HG02938 (cell line): ENCODE results near the gene WASF1.
"Not testable (repeated sequence)": the region's sequence is repeated elsewhere in the genome, so short reads cannot be mapped to it uniquely, and the experiment has no call there.

Experiments
- ATAC-seq: cut with Tn5 transposase; IDR thresholded peaks from one replicate; pipeline ENCODE4 v1.9.1; 2021; ENCODE audit warnings: mild to moderate bottlenecking, moderate library complexity; ENCODE audit not compliant: unreplicated experiment

Gene WASF1

GRCh38 chr6:110095101-110095500 lies 84.4 kb downstream of the WASF1 start:
- no peak for ATAC-seq

GRCh38 chr6:110093981-110094380 lies 85.5 kb downstream of the WASF1 start:
- ATAC-seq, result no peak

GRCh38 chr6:110090876-110091275 lies 88.6 kb downstream of the WASF1 start:
- no peak for ATAC-seq

GRCh38 chr6:110089323-110089722 lies 90.1 kb downstream of the WASF1 start:
- no peak for ATAC-seq

- no peak for ATAC-seq
Observed at GRCh38 chr6:110085285-110085684, 94.2 kb downstream of the WASF1 start.

GRCh38 chr6:110083875-110084585 lies 95.4 kb downstream of the WASF1 start:
- ATAC-seq, result no peak

- no peak for ATAC-seq
Observed at GRCh38 chr6:110075406-110075805, 104.1 kb downstream of the WASF1 start.

GRCh38 chr6:110073474-110073873 lies 106.0 kb downstream of the WASF1 start:
- ATAC-seq, result not testable (repeated sequence)

GRCh38 chr6:110068592-110068967 lies 110.9 kb downstream of the WASF1 start:
- ATAC-seq, result no peak

GRCh38 chr6:110067837-110068591 lies 111.5 kb downstream of the WASF1 start:
- no peak for ATAC-seq

GRCh38 chr6:110064744-110065524 lies 114.5 kb downstream of the WASF1 start:
- no peak for ATAC-seq

GRCh38 chr6:110063594-110064263 lies 115.7 kb downstream of the WASF1 start:
- no peak for ATAC-seq

GRCh38 chr6:110055387-110055735 lies 124.1 kb downstream of the WASF1 start:
- no peak for ATAC-seq

- no peak for ATAC-seq
Observed at GRCh38 chr6:110054664-110055386, 124.6 kb downstream of the WASF1 start.

GRCh38 chr6:110053395-110054240 lies 125.9 kb downstream of the WASF1 start:
- no peak for ATAC-seq

- no peak for ATAC-seq
Observed at GRCh38 chr6:110050440-110050813, 129.0 kb downstream of the WASF1 start.
